Measurements from ENCODE around the gene KCNIP4.

The KCNIP4 gene

DNA sequence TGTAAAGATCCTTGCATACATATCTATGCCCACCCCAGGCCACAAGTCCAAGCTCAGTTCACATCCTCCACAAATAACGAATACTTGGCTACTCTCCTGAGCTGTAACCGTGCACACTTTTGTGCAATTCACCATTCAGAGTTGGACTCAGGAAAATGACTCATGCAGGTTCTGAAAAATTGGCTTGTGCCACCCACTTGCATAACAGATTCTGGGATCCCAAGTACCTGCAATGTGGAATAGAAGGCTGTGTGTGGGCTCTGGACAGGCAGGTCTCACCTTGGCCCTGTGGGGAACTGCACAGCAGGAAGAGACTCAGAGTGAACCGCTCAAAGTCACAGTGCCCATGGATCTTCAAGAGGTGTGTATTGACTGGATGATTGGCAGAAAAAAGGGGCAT, 745.6 kb downstream of the KCNIP4 start:
- ChIA-PET CTCF (no interaction called here), POLR2A (no interaction called here)
- no peak for TF ChIP-seq NFRKB (IDR thresholded peaks at IDR 0.05)
- TF ChIP-seq ARNT (IDR thresholded peaks at IDR 0.05): no peak
- no peak for TF ChIP-seq ZNF384 (IDR thresholded peaks at IDR 0.05)
- no peak for TF ChIP-seq HDGF (IDR thresholded peaks at IDR 0.05; ENCODE audit: borderline replicate concordance)
- no peak for TF ChIP-seq ELF4 (IDR thresholded peaks at IDR 0.05)
- no peak for TF ChIP-seq BHLHE40 (IDR thresholded peaks at IDR 0.05; ENCODE audit: borderline replicate concordance)
- no peak for TF ChIP-seq TARDBP (IDR thresholded peaks at IDR 0.05)
- TF ChIP-seq FOXM1 (IDR thresholded peaks at IDR 0.05; ENCODE audit: borderline replicate concordance): no peak
- no peak for TF ChIP-seq FOXA1 (IDR thresholded peaks at IDR 0.05)
- TF ChIP-seq SP1 (IDR thresholded peaks at IDR 0.05): no peak
- TF ChIP-seq LEF1 (IDR thresholded peaks at IDR 0.05; ENCODE audit: borderline replicate concordance): no peak
- TF ChIP-seq, protein P1, sequence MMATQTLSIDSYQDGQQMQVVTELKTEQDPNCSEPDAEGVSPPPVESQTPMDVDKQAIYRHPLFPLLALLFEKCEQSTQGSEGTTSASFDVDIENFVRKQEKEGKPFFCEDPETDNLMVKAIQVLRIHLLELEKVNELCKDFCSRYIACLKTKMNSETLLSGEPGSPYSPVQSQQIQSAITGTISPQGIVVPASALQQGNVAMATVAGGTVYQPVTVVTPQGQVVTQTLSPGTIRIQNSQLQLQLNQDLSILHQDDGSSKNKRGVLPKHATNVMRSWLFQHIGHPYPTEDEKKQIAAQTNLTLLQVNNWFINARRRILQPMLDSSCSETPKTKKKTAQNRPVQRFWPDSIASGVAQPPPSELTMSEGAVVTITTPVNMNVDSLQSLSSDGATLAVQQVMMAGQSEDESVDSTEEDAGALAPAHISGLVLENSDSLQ (IDR thresholded peaks at IDR 0.05): no peak
- TF ChIP-seq CTBP1 (IDR thresholded peaks at IDR 0.05; ENCODE audit: borderline replicate concordance): no peak
- TF ChIP-seq L3MBTL2 (conservative IDR thresholded peaks at IDR 0.05): no peak
- no peak for TF ChIP-seq FOXK2 (IDR thresholded peaks at IDR 0.05)
- TF ChIP-seq SUZ12 (IDR thresholded peaks at IDR 0.05): no peak

DNA sequence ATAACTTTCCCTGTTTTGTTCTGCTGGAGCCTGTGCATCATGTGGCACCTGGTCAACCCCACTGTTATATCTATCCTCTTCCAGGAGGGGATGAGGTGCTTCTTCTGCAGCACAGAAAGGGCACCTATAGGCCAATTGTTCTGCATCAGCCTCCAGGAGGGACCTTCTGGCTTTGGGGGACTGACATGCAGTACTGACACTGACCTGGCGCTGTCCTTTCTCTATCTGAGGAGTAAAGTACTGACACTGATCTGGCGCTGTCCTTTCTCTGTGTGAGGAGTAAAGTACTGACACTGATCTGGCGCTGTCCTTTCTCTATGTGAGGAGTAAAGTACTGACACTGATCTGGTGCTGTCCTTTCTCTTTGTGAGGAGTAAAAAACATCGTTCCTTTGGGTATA, 749.9 kb downstream of the KCNIP4 start:
- no peak for TF ChIP-seq BHLHE40 (IDR thresholded peaks at IDR 0.05; ENCODE audit: borderline replicate concordance)
- no peak for TF ChIP-seq SP1 (IDR thresholded peaks at IDR 0.05)
- TF ChIP-seq TARDBP (IDR thresholded peaks at IDR 0.05): no peak
- no peak for TF ChIP-seq FOXA1 (IDR thresholded peaks at IDR 0.05)
- no peak for TF ChIP-seq LEF1 (IDR thresholded peaks at IDR 0.05; ENCODE audit: borderline replicate concordance)
- no peak for TF ChIP-seq ARNT (IDR thresholded peaks at IDR 0.05)
- TF ChIP-seq, protein P1 (IDR thresholded peaks at IDR 0.05): no peak
- no peak for TF ChIP-seq SUZ12 (IDR thresholded peaks at IDR 0.05)
- TF ChIP-seq CTBP1 (IDR thresholded peaks at IDR 0.05; ENCODE audit: borderline replicate concordance): no peak
- ChIA-PET CTCF (no interaction called here), POLR2A (no interaction called here)
- DNase-seq (ENCODE audit: extremely low spot score): no peak

More for the DNA sequence above, 745.6 kb downstream of the KCNIP4 start:
- no peak for DNase-seq (ENCODE audit: extremely low spot score)

GRCh38 chr4:21195682-21196081, 752.9 kb downstream of the KCNIP4 start:
- POLR2A ChIA-PET: no interaction called here
- CTCF ChIA-PET: no interaction called here
- TF ChIP-seq TARDBP (IDR thresholded peaks at IDR 0.05) (no peak), CTBP1 (IDR thresholded peaks at IDR 0.05; ENCODE audit: borderline replicate concordance) (no peak), ELF4 (IDR thresholded peaks at IDR 0.05) (no peak), SUZ12 (IDR thresholded peaks at IDR 0.05) (no peak), ARNT (IDR thresholded peaks at IDR 0.05) (no peak), LEF1 (IDR thresholded peaks at IDR 0.05; ENCODE audit: borderline replicate concordance) (no peak), BHLHE40 (IDR thresholded peaks at IDR 0.05; ENCODE audit: borderline replicate concordance) (no peak), FOXA1 (IDR thresholded peaks at IDR 0.05) (no peak), HDGF (IDR thresholded peaks at IDR 0.05; ENCODE audit: borderline replicate concordance) (no peak), SP1 (IDR thresholded peaks at IDR 0.05) (no peak), NFRKB (IDR thresholded peaks at IDR 0.05) (no peak), ZNF384 (IDR thresholded peaks at IDR 0.05) (no peak), FOXK2 (IDR thresholded peaks at IDR 0.05) (no peak)
- TF ChIP-seq, protein P1 (IDR thresholded peaks at IDR 0.05): no peak
- no peak for DNase-seq (ENCODE audit: extremely low spot score)

- TF ChIP-seq SUZ12 (IDR thresholded peaks at IDR 0.05) (no peak), FOXA1 (IDR thresholded peaks at IDR 0.05) (no peak), ZNF384 (IDR thresholded peaks at IDR 0.05) (no peak), HDGF (IDR thresholded peaks at IDR 0.05; ENCODE audit: borderline replicate concordance) (no peak), LEF1 (IDR thresholded peaks at IDR 0.05; ENCODE audit: borderline replicate concordance) (no peak), TARDBP (IDR thresholded peaks at IDR 0.05) (no peak)
- TF ChIP-seq, protein P1 (IDR thresholded peaks at IDR 0.05): no peak
- CTCF ChIA-PET: no interaction called here
- POLR2A ChIA-PET: no interaction called here
- no peak for DNase-seq (ENCODE audit: extremely low spot score)
These were observed 756.2 kb downstream of the KCNIP4 start for GRCh38 chr4:21192367-21192766.

DNA sequence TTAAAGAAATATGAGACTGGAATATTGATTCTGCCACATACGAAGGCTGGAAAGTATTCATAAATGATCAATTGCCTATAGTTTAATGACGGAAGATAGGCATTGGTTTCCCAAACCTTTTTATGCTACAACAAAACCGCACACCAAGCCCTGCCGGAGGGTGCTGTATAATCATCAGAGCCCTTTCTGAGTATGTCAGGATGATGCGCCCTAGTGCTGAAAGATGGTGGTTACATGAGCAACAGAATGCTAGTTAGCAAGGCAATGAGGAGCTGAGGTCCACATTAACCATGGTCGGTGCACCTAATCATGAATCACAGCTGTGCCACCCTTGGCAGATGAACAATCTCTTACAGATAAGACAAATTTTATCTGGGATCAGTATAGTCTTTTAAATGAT, 757.3 kb downstream of the KCNIP4 start:
- TF ChIP-seq LEF1 (IDR thresholded peaks at IDR 0.05; ENCODE audit: borderline replicate concordance) (no peak), ZNF384 (IDR thresholded peaks at IDR 0.05) (no peak), NFRKB (IDR thresholded peaks at IDR 0.05) (no peak), L3MBTL2 (conservative IDR thresholded peaks at IDR 0.05) (no peak), TARDBP (IDR thresholded peaks at IDR 0.05) (no peak), FOXK2 (IDR thresholded peaks at IDR 0.05) (no peak), SP1 (IDR thresholded peaks at IDR 0.05) (no peak), FOXM1 (IDR thresholded peaks at IDR 0.05; ENCODE audit: borderline replicate concordance) (no peak), ARNT (IDR thresholded peaks at IDR 0.05) (no peak), FOXA1 (IDR thresholded peaks at IDR 0.05) (no peak), ELF4 (IDR thresholded peaks at IDR 0.05) (no peak), CTBP1 (IDR thresholded peaks at IDR 0.05; ENCODE audit: borderline replicate concordance) (no peak), HDGF (IDR thresholded peaks at IDR 0.05; ENCODE audit: borderline replicate concordance) (no peak), SUZ12 (IDR thresholded peaks at IDR 0.05) (no peak)
- TF ChIP-seq, protein P1 (IDR thresholded peaks at IDR 0.05): no peak
- ChIA-PET CTCF (no interaction called here), POLR2A (no interaction called here)
- DNase-seq (ENCODE audit: extremely low spot score): no peak

Data from HEK293T (cell line).